Measurements from ENCODE around the gene SORBS2. TPM values are rescaled to one million over a fixed set of nuclear protein-coding genes. Genes with fewer than 3 reads are reported as not detected.

Gene SORBS2
- total RNA-seq, 4 donors from 2014 or later = 45.3 to 135 (median 76.2) TPM

- H3K27ac ChIP-seq = no peak overlapping the region
- peak overlapping the region in 1 of 4 donors; percentile 13 for H3K4me3 ChIP-seq
- peaks cover 0 to 11% (median 0%) of the 10 kb centered on the region in 3 donors for H3K36me3 ChIP-seq
- 56 to 62% methylated on average over 32 of the region's 32 CpGs for WGBS, 2 donors
- no peak for DNase-seq (ENCODE audit: low spot score in 2 of 2)
- no peaks in the 10 kb centered on the region for H3K9me3 ChIP-seq
- TF ChIP-seq EP300 (IDR thresholded peaks at IDR 0.05) = no peak
- no peak for TF ChIP-seq POLR2A (IDR thresholded peaks at IDR 0.05)
- no peak for TF ChIP-seq CTCF (IDR thresholded peaks at IDR 0.05)
- H3K27me3 ChIP-seq = no peaks in the 10 kb centered on the region
- no peaks in the 10 kb centered on the region for H3K4me1 ChIP-seq
These were observed 224.4 kb downstream of the SORBS2 start for GRCh38 chr4:185587427-185588161.

- WGBS, 2 donors = 68 to 71% methylated on average over 6 of the region's 6 CpGs
- Histone ChIP-seq H3K36me3 (peaks cover 0 to 11% (median 0%) of the 10 kb centered on the region in 3 donors), H3K4me3 (no peak overlapping the region), H3K4me1 (no peaks in the 10 kb centered on the region), H3K9me3 (no peaks in the 10 kb centered on the region), H3K27me3 (no peaks in the 10 kb centered on the region), H3K27ac (no peak overlapping the region)
- TF ChIP-seq POLR2A (IDR thresholded peaks at IDR 0.05) (no peak), CTCF (IDR thresholded peaks at IDR 0.05) (no peak), EP300 (IDR thresholded peaks at IDR 0.05) (no peak)
- DNase-seq (ENCODE audit: low spot score in 2 of 2) = no peak
These were observed 225.0 kb downstream of the SORBS2 start for GRCh38 chr4:185587030-185587426.

GRCh38 chr4:185585211-185585610, 226.8 kb downstream of the SORBS2 start:
- H3K27ac ChIP-seq = no peak overlapping the region
- TF ChIP-seq CTCF (IDR thresholded peaks at IDR 0.05) = no peak
- no peak for TF ChIP-seq POLR2A (IDR thresholded peaks at IDR 0.05)
- no peak for TF ChIP-seq EP300 (IDR thresholded peaks at IDR 0.05)
- H3K4me1 ChIP-seq = no peaks in the 10 kb centered on the region
- DNase-seq (ENCODE audit: low spot score in 2 of 2) = no peak
- H3K36me3 ChIP-seq = peaks cover 0 to 11% (median 0%) of the 10 kb centered on the region in 3 donors
- H3K27me3 ChIP-seq = no peaks in the 10 kb centered on the region
- no peaks in the 10 kb centered on the region for H3K9me3 ChIP-seq
- 16 to 25% methylated on average over 1 of the region's 1 CpG for WGBS, 2 donors
- no peak overlapping the region for H3K4me3 ChIP-seq

GRCh38 chr4:185583813-185584212, 228.2 kb downstream of the SORBS2 start:
- H3K9me3 ChIP-seq = no peaks in the 10 kb centered on the region
- WGBS, 2 donors = 89 to 96% methylated on average over 1 of the region's 1 CpG

More at GRCh38 chr4:185583813-185584212, 228.2 kb downstream of the SORBS2 start:
- no peak for DNase-seq (ENCODE audit: low spot score in 2 of 2)
- Histone ChIP-seq H3K27me3 (no peaks in the 10 kb centered on the region), H3K36me3 (peaks cover 0 to 11% (median 0%) of the 10 kb centered on the region in 3 donors), H3K27ac (no peak overlapping the region), H3K4me3 (no peak overlapping the region), H3K4me1 (no peaks in the 10 kb centered on the region)
- TF ChIP-seq EP300 (IDR thresholded peaks at IDR 0.05) (no peak), POLR2A (IDR thresholded peaks at IDR 0.05) (no peak), CTCF (IDR thresholded peaks at IDR 0.05) (no peak)

Data from tibial nerve (tissue), 4 donors.